Right lobe of liver (tissue), 4 donors: ENCODE measurements around the gene PCMTD2.

ENCODE experiments used
- POLR2A ChIP-seq: fragments of 450-650 bp; IDR thresholded peaks from one replicate; pipeline ENCODE4 v1.6.1; 2017; ENCODE audit warnings: antibody characterized with exemption, mild to moderate bottlenecking
- TF ChIP-seq, protein P1 (sequence below), 4 donors: fragments of 200-600 bp in 3 of 4; fragments of 450-650 bp in 1 of 4; IDR thresholded peaks; one replicate each; pipeline versions ENCODE4 v1.5.1 to v1.8.0; 2016 to 2022; ENCODE audit warnings: antibody characterized with exemption in 4 of 4, mild to moderate bottlenecking in 2 of 4
- donor health status: DM: no; HTN: no; CAD: no.
- donor health status: DM: no; HTN: no; CAD: no.
- donor health status: DM: no; HTN: yes; CAD: no.

DNA sequence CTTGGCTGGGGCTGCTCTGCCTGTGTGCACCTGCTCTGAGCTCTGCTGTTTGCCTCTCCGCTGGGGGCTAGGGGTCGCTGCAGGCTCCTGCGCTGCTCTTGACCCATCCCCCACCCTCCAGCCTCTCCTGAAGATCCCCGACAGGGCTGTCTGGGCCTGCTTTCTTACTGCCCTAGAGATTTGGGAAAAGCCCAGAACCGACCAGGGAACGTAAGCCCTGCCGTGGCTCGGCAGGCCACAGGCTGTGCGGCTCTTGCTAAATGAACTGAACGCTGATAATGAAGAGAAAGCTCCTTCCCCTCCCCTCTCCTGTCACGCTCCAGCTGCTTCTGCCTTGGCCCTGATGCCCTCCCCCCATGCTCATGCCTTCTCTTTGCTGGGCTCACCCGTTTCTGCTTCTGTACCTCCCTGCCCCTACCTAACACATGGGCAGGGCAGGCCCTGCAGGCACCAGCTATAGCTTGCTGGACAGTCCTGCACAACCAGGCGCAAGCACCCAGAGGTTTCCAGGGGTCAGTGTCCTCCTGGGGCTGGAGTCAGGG, 32.0 kb upstream of the PCMTD2 start:
- TF ChIP-seq, protein P1, sequence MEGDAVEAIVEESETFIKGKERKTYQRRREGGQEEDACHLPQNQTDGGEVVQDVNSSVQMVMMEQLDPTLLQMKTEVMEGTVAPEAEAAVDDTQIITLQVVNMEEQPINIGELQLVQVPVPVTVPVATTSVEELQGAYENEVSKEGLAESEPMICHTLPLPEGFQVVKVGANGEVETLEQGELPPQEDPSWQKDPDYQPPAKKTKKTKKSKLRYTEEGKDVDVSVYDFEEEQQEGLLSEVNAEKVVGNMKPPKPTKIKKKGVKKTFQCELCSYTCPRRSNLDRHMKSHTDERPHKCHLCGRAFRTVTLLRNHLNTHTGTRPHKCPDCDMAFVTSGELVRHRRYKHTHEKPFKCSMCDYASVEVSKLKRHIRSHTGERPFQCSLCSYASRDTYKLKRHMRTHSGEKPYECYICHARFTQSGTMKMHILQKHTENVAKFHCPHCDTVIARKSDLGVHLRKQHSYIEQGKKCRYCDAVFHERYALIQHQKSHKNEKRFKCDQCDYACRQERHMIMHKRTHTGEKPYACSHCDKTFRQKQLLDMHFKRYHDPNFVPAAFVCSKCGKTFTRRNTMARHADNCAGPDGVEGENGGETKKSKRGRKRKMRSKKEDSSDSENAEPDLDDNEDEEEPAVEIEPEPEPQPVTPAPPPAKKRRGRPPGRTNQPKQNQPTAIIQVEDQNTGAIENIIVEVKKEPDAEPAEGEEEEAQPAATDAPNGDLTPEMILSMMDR (IDR thresholded peaks at IDR 0.05) = peak in 1 of 4 donors; percentile 12
- no peak for TF ChIP-seq POLR2A
